NCI-H2227 (cell line): Measurements from ENCODE around the gene CENPP.

Experiments used
- DNase-seq: peaks from one replicate; lab custom pipeline; 2025; ENCODE audit not compliant: unreplicated experiment; lab: John Stamatoyannopoulos, UW

Gene CENPP

DNA sequence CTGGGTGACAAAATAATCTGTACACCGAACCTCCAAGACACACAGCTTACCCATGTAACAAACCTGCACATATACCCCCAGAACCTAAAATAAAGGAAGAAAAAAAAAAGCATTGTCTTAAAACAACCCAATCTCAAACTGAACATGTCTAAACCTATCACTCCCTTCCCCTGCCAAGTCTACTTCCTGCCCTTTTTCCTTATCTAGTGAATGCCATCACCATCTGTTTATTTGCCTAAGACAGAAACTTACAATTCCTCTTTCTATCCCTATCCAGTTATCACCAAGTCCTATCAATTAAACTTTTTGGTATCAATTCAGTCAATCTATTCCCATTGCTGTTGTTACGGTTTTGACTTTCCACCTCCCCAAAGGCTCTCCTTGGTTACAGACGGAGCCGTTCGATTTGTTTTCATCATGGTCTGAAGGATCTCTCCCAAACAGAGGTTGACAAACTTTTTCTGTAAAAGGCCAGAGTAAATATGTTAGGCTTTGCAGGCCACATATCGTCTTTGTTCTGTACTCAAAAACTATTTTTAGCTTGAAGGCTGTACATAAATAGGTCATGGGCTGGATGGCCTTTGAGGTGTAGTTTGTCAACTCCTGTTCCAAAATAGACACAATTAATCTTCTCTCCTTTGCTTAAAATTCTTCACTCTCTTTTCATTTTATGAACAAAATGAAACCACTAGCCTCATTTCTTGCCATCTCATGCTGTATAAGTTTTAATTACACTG lies 12.7 kb upstream of the CENPP start:
- no peak for DNase-seq

DNA sequence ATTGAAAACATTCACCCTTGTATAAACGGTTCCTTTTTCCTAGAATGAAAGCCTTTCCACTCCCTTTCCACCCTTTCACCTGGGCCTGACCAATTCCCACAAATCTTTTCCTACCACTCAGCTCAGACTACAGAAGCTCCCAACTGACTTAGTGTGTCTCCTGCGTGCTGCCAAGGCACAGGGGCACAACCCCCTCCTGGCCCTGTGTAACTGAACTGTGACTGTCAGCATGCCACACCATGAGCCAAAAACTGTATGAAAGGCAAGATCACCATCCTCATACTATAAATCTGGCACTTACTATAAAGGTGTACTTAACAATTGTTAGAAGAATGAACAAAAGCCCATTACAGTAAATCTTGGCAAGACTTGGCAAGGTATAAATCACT lies 12.1 kb upstream of the CENPP start:
- DNase-seq, result no peak

- DNase-seq, result no peak
Measured at GRCh38 chr9:92315456-92315855, 10.3 kb upstream of the CENPP start.

- DNase-seq, result no peak
Measured at GRCh38 chr9:92324431-92324830, 1.3 kb upstream of the CENPP start.

- DNase-seq, result no peak
Measured at GRCh38 chr9:92324889-92325268, 874 bp upstream of the CENPP start.

DNA sequence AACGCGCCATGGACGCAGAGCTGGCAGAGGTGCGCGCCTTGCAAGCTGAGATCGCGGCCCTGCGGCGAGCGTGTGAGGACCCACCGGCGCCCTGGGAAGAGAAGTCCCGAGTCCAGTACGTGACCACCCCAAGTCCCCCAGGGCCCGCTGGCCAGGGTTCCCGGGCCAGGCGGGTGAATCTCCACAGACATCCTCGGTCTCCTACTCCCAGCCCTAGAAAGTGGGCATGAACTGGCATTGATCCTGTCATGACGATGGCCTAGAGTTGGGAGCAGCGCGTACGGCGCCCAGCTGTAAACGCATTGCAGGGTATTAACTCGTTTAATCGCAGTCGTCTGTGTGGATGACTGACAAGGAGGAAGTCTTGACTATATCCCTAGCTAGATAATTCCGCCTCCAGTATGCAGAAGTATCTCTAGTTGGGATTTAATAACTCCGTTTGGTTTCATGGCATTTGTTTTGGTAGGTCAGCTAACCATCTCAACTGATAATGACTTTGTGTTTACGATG lies 293 bp downstream of the CENPP start:
- DNase-seq, result no peak

- DNase-seq, result no peak
Measured at GRCh38 chr9:92327283-92327850, 1.6 kb downstream of the CENPP start.

DNA sequence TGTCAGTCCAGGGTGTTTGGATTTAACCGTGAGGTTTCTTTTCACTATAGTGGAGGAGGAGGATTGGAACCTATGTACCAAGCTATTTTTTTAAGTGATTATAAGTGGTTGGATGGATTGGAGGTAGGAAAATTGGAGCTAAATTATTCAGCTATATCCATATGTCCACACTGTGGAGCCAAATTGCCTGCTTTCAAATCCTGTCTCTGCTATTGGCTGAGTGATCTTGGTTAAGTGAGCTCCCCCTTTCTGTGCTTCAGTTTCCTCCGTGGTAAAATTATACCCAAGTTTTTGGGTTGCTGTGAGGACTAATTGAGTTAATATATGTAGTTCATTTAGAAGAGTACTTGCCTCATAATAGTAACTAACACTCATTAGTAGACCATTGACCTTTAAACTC lies 2.5 kb downstream of the CENPP start:
- DNase-seq, result peak; percentile 22

DNA sequence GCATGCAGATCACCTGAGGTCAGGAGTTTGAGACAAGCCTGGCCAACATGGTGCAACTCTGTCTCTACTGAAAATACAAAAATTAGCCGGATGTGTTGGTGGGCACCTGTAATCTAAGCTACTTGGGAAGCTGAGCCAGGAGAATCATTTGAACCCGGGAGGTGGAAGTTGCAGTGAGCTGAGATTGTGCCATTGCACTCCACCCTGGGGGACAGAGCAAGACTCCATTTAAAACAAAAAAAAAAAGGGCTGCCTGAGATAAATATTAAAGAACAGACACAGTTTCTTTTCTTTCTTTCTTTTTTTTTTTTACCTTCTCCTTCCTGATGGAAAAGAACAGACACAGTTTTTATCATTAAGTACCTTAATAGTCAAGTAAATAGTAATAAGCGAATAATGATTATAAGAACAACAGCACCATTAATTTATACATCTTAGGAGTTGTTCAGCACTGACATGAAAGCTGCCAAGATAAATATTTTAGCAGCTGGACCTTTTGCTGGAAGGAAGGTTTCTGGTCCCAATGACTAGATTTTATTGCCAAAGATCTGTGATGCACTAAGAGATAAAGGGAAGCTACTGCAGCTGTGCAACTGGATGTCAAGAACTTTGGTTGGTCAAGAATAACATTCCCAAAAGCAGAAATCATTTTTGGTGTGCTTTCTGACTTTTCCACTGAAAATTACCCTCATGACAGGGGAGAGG lies 7.0 kb downstream of the CENPP start:
- DNase-seq, result no peak

GRCh38 chr9:92333282-92333634 lies 7.5 kb downstream of the CENPP start:
- DNase-seq, result no peak

GRCh38 chr9:92341578-92341977 lies 15.8 kb downstream of the CENPP start:
- DNase-seq, result no peak

- no peak for DNase-seq
Measured at GRCh38 chr9:92342825-92343488, 17.2 kb downstream of the CENPP start.

DNA sequence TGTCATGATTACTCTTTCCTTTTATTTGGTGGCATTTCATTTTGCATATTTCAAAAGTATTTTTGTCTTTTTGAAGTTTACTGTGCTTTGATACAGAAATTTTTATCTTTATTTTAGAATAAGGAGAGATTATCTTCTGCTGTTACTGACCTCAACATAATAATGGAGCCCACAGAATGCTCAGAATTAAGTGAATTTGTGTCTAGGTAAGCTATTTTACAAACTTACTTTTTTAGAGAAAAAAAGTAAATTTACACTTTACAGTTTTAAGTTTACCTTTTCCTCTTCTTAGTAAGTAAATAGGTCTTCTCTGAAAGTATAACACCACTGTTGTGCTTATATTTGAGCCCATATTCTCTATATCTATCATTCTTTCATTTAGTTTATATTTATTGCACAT lies 19.8 kb downstream of the CENPP start:
- no peak for DNase-seq

GRCh38 chr9:92349771-92350739 lies 24.3 kb downstream of the CENPP start:
- no peak for DNase-seq

GRCh38 chr9:92350740-92351133 lies 25.0 kb downstream of the CENPP start:
- no peak for DNase-seq

DNA sequence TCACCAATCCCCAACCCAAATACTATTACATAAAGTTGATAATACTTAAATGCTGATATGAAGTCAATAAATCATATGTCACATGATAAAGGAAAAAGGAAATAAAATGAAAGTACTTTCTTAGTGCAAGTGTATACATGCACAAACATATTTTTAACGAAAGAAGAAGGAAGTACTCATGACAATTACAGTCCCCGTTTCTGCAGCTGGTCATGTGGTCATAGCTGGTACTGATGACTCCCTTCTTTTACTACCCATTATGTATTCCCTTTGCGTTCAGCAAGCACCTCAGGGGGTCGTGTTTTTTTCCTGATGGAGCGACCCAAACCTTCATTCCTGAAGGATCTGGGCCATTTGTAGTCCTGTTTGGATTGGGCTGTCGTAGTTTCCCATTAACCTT lies 27.3 kb downstream of the CENPP start:
- no peak for DNase-seq

DNA sequence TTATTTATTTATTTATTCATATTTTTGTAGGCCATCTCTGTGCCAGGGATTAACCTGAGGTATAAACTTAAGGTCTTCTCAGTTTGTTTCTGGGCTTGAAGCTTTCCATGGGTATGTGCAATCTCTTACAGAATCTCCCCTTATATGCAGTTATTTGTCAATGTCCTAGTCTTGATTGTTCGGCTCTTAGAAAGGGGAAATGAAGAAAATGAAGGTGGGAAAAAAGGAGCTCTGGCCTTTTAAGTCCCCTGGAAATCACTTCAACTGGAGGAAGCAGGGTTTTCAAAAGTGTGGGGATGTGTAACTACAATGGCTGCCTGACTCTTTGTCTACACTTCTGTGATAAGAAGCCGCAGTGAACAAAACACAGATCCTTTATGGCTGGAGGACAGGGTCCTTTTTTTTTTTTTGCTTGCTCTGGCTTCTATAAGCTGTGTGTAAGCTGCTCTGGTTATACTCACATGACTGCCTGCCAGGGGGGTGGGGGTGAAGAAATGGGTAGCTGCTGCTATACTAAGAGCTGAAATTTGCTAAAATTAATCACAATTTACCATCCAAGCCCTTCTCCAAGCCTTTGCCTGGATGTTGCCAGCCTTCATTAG lies 33.7 kb downstream of the CENPP start:
- DNase-seq, result no peak

- no peak for DNase-seq
Measured at GRCh38 chr9:92360083-92360482, 34.3 kb downstream of the CENPP start.

- DNase-seq, result no peak
Measured at GRCh38 chr9:92369075-92369474, 43.3 kb downstream of the CENPP start.

DNA sequence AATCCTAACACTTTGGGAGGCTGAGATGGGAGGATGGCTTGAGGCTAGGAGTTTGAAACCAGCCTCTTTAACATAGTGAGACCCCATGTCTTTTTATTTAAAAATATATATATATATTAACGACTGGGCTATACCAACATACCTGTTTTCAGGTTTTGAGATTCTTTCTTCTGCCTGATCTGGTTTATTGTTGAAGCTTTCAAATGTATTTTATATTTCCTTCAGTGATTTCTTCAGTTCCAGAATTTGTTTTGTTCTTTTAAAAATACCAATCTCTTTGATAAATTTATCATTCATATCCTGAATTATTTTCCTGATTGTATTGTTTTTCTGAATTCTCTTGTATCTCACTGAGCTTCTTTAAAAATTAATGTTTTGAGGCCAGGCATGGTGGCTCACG lies 47.4 kb downstream of the CENPP start:
- no peak for DNase-seq
